Panc1 (cell line): ENCODE data around the gene PRPH.

Experiments used
- CTCF ChIP-seq: fragments of 450-650 bp; IDR thresholded peaks from 2 replicates; pipeline ENCODE4 v1.5.1; 2017; ENCODE audit warnings: mild to moderate bottlenecking
- POLR2AphosphoS5 ChIP-seq: IDR thresholded peaks from 2 replicates; pipeline ENCODE4 v1.6.1; 2012; ENCODE audit warnings: mild to moderate bottlenecking, low read depth, low read length, moderate library complexity
- REST ChIP-seq, 2 experiments: IDR thresholded peaks; 2 replicates each; pipeline ENCODE4 v1.6.1; 2011 to 2012; ENCODE audit warnings: low read depth in 2 of 2, control low read depth in 1 of 2, low read length in 1 of 2, mild to moderate bottlenecking in 1 of 2, moderate library complexity in 1 of 2; ENCODE audit not compliant: insufficient read depth in 1 of 2
- SIN3A ChIP-seq: IDR thresholded peaks from 2 replicates; pipeline ENCODE4 v1.6.1; 2012; ENCODE audit warnings: low read depth, mild to moderate bottlenecking, low read length, moderate library complexity, borderline replicate concordance; ENCODE audit not compliant: insufficient read depth

- TF ChIP-seq POLR2AphosphoS5, result no peak
- no peak for TF ChIP-seq CTCF
- TF ChIP-seq REST (IDR thresholded peaks at IDR 0.05; ENCODE audit: insufficient read depth in 1 of 2, low read depth in 2 of 2, low read length in 1 of 2), result no peak
- no peak for TF ChIP-seq SIN3A
Measured at GRCh38 chr12:49332441-49332861, 37.5 kb downstream of the PRPH start.
